ENCODE data around the gene SH3RF3. TPM values are rescaled to one million over a fixed set of nuclear protein-coding genes. Genes with fewer than 3 reads are reported as not detected.

Gene SH3RF3
- total RNA-seq, 1 experiment from 2014 or later = not detected

DNA sequence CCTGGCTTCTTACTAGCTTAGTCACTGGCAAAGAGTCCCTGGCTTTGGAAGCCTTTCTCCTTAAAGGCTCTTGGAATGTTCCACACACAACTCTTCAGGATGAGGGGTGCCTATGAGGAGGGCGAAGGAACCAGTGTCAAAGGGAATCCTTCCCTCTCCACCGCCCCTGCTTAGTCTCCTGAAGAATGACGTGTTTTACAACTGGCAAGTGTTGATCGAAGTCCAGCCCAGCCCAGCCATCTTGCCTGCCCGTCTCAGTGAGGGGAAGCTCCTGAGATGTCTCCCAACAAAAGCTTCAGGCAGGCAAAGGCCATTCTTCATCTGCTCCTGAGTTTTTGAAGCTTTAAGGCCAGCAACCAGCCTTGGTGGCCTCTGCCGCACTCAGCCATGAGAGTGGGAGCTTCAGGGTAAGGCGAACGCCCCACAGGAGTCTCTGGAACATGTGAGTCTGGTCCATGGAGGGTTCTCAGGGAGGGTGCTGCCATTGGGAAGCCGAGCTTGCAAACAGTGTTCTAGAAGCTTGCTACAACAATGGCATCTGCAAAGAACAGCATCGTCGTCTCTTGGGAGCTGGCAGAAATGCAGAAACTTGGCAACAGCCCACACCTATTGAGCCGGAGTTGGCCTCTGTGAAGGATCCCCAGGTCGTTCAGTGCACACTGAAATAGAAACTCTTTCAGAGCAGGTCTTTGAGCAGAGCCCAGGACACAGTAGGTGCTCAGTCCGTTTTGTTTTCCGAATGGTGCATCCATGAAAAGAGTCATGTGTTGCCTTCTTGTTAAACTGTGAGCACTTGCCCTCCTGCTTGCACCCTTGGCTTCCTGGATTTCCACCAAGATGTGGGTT, 264.0 kb downstream of the SH3RF3 start:
- TF ChIP-seq CEBPB (IDR thresholded peaks at IDR 0.05; ENCODE audit: low read depth) = no peak
- TF ChIP-seq, protein P1, sequence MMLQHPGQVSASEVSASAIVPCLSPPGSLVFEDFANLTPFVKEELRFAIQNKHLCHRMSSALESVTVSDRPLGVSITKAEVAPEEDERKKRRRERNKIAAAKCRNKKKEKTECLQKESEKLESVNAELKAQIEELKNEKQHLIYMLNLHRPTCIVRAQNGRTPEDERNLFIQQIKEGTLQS (IDR thresholded peaks at IDR 0.05) = no peak
- TF ChIP-seq, protein P2, sequence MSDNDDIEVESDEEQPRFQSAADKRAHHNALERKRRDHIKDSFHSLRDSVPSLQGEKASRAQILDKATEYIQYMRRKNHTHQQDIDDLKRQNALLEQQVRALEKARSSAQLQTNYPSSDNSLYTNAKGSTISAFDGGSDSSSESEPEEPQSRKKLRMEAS (IDR thresholded peaks at IDR 0.05) = no peak
- no peak for TF ChIP-seq ZFX (IDR thresholded peaks at IDR 0.05)
- no peak for TF ChIP-seq YY1 (IDR thresholded peaks at IDR 0.05; ENCODE audit: extremely low read depth, insufficient replicate concordance, low read depth, low read length)
- TF ChIP-seq JUND (IDR thresholded peaks at IDR 0.05) = no peak
- no peak for TF ChIP-seq SP1 (IDR thresholded peaks at IDR 0.05; ENCODE audit: low read depth)
- TF ChIP-seq EZH2phosphoT487 (IDR thresholded peaks at IDR 0.05; ENCODE audit: borderline replicate concordance) = no peak
- TF ChIP-seq POLR2AphosphoS5 (IDR thresholded peaks at IDR 0.05; ENCODE audit: low read depth, low read length) = no peak
- TF ChIP-seq ELF1 (IDR thresholded peaks at IDR 0.05; ENCODE audit: borderline replicate concordance, low read depth) = no peak
- TF ChIP-seq RAD21 (IDR thresholded peaks at IDR 0.05; ENCODE audit: low read depth) = no peak
- H2AFZ ChIP-seq (ENCODE audit: low read depth, low read length, poor library complexity, severe bottlenecking) = no peak overlapping the region
- no peaks in the 10 kb centered on the region for H3K36me3 ChIP-seq (ENCODE audit: control insufficient read depth in 1 of 2, insufficient read depth in 2 of 2, low read length in 2 of 2)
- CTCF ChIA-PET = no interaction called here
- no peaks in the 10 kb centered on the region for H3K79me2 ChIP-seq (ENCODE audit: insufficient read depth, low read length)
- no peak for ATAC-seq
- POLR2A ChIA-PET = no interaction called here
- no peaks in the 10 kb centered on the region for H3K4me1 ChIP-seq (ENCODE audit: control insufficient read depth in 1 of 2, insufficient read depth in 2 of 2, low read length in 2 of 2)
- H3K9me2 ChIP-seq (ENCODE audit: insufficient read depth) = no peaks in the 10 kb centered on the region
- H3K27me3 ChIP-seq (ENCODE audit: insufficient read depth, low read length) = no peaks in the 10 kb centered on the region; the same call in none of the 2 replicates
- no TSS peak for BruUV-seq (replicated peaks)
- H4K20me1 ChIP-seq (ENCODE audit: insufficient read depth) = no peaks in the 10 kb centered on the region
- no peaks in the 10 kb centered on the region for H3K9me3 ChIP-seq (ENCODE audit: control insufficient read depth in 1 of 2, insufficient read depth in 1 of 2, low read depth in 1 of 2, low read length in 2 of 2)
- intact Hi-C loops (cut with micrococcal nuclease) = no loop called here
- RAD21 ChIA-PET (ENCODE audit: low non-redundant PET in 1 of 2, low total read pairs in 2 of 2, uncharacterized antibody in 2 of 2, unreplicated experiment in 2 of 2) = no interaction called here
- H3K4me3 ChIP-seq (replicated peaks in 1 of 2; ENCODE audit: low read depth in 1 of 2, low read length in 2 of 2) = no peak overlapping the region
- H3K9ac ChIP-seq (ENCODE audit: low read length) = no peak overlapping the region
- no peak overlapping the region for H3K27ac ChIP-seq (ENCODE audit: low read depth, low read length)
- H3K4me2 ChIP-seq (ENCODE audit: low read length) = no peak overlapping the region
- DNase-seq (ENCODE audit: low read depth, low spot score) = no peak

DNA sequence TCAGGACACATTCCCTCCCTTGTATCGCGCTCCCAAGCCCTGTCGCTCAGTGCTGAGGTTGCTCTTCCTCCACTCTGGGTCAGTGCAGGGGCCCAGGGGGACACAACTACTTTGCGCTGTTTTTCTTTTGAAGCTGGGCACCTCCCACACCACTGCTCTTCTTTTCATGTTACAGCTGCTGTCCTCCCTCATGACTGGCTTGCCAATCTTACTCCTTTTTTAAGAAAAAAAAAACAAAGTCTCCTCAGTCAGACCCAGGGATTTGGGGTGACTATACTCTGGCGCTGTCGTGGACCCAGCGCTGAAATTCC, 264.6 kb downstream of the SH3RF3 start:
- H4K20me1 ChIP-seq (ENCODE audit: insufficient read depth) = no peaks in the 10 kb centered on the region
- H3K79me2 ChIP-seq (ENCODE audit: insufficient read depth, low read length) = no peaks in the 10 kb centered on the region
- H3K9ac ChIP-seq (ENCODE audit: low read length) = no peak overlapping the region
- H3K36me3 ChIP-seq (ENCODE audit: control insufficient read depth in 1 of 2, insufficient read depth in 2 of 2, low read length in 2 of 2) = no peaks in the 10 kb centered on the region
- H3K27ac ChIP-seq (ENCODE audit: low read depth, low read length) = no peak overlapping the region
- H3K4me3 ChIP-seq (replicated peaks in 1 of 2; ENCODE audit: low read depth in 1 of 2, low read length in 2 of 2) = no peak overlapping the region
- no peak for ATAC-seq
- DNase-seq (ENCODE audit: low read depth, low spot score) = no peak
- CTCF ChIA-PET = no interaction called here
- H2AFZ ChIP-seq (ENCODE audit: low read depth, low read length, poor library complexity, severe bottlenecking) = no peak overlapping the region
- no peaks in the 10 kb centered on the region for H3K4me1 ChIP-seq (ENCODE audit: control insufficient read depth in 1 of 2, insufficient read depth in 2 of 2, low read length in 2 of 2)
- BruUV-seq (replicated peaks) = no TSS peak
- no peaks in the 10 kb centered on the region for H3K9me2 ChIP-seq (ENCODE audit: insufficient read depth)
- TF ChIP-seq EZH2 (IDR thresholded peaks at IDR 0.05) (no peak), SP1 (IDR thresholded peaks at IDR 0.05; ENCODE audit: low read depth) (no peak), YY1 (IDR thresholded peaks at IDR 0.05; ENCODE audit: extremely low read depth, insufficient replicate concordance, low read depth, low read length) (no peak), ELF1 (IDR thresholded peaks at IDR 0.05; ENCODE audit: borderline replicate concordance, low read depth) (no peak), ZFX (IDR thresholded peaks at IDR 0.05) (no peak), CBX3 (IDR thresholded peaks at IDR 0.05; ENCODE audit: low read depth) (no peak), ZNF274 (IDR thresholded peaks at IDR 0.05; ENCODE audit: low read depth, low read length) (no peak)
- TF ChIP-seq, protein P1 (IDR thresholded peaks at IDR 0.05) = no peak
- intact Hi-C loops (cut with micrococcal nuclease) = no loop called here
- H3K27me3 ChIP-seq (ENCODE audit: insufficient read depth, low read length) = no peaks in the 10 kb centered on the region; the same call in none of the 2 replicates
- H3K9me3 ChIP-seq (ENCODE audit: control insufficient read depth in 1 of 2, insufficient read depth in 1 of 2, low read depth in 1 of 2, low read length in 2 of 2) = no peaks in the 10 kb centered on the region
- POLR2A ChIA-PET = no interaction called here
- no peak overlapping the region for H3K4me2 ChIP-seq (ENCODE audit: low read length)
- RAD21 ChIA-PET (ENCODE audit: low non-redundant PET in 1 of 2, low total read pairs in 2 of 2, uncharacterized antibody in 2 of 2, unreplicated experiment in 2 of 2) = no interaction called here

Measured in HCT116 (cell line).